NCI-H748 (cell line): ENCODE measurements around the gene ACTL7B.
"Not testable (repeated sequence)": the region's sequence is repeated elsewhere in the genome, so short reads cannot be mapped to it uniquely, and the experiment has no call there.

ENCODE experiments used
- DNase-seq: peaks from one replicate; lab custom pipeline; 2025; ENCODE audit not compliant: unreplicated experiment; lab: John Stamatoyannopoulos, UW

The ACTL7B gene, protein sequence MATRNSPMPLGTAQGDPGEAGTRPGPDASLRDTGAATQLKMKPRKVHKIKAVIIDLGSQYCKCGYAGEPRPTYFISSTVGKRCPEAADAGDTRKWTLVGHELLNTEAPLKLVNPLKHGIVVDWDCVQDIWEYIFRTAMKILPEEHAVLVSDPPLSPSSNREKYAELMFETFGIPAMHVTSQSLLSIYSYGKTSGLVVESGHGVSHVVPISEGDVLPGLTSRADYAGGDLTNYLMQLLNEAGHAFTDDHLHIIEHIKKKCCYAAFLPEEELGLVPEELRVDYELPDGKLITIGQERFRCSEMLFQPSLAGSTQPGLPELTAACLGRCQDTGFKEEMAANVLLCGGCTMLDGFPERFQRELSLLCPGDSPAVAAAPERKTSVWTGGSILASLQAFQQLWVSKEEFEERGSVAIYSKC

DNA sequence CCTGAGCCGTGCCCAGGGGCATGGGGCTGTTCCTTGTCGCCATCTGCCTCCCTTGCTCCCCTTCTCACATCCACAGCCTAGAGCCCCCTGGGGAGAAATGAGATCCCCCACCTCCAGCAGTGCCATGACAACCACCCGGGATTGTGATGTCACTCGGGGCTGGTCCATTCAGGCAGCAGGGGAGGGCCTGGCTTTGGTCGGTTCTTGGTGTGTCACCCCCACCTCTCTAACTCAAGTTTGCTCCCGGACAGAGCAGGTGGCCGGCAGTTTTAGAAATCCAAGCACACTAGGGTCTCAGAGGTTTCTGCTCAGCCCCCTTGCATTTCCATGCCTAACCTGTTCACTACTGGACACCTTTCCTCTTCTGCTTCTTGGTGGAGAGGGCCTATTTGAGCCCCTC is at the start of gene ACTL7B:
ACTL7B (minus strand) TSS at position 99 of the 400 bp plus-strand sequence; CDS start at position 43, 56 bp downstream.
- DNase-seq, result no peak

DNA sequence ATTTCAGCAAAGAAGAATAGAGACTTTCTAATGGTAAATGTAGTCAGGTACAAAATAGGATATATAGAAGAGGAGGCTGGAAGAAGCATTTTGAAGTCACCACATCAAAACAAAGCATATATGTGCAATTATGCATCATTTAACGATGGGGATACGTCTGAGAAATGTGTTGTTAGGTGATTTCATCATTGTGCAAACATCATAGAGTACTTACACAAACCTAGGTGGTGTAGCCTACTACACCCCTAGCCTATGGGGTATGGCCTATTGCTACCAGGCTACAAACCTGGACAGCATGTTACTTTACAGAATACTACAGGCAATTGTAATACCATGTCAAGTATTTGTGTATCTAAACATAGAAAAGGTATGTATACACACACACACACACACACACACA is 49.7 kb upstream of the ACTL7B start:
- DNase-seq, result peak; percentile 35

DNA sequence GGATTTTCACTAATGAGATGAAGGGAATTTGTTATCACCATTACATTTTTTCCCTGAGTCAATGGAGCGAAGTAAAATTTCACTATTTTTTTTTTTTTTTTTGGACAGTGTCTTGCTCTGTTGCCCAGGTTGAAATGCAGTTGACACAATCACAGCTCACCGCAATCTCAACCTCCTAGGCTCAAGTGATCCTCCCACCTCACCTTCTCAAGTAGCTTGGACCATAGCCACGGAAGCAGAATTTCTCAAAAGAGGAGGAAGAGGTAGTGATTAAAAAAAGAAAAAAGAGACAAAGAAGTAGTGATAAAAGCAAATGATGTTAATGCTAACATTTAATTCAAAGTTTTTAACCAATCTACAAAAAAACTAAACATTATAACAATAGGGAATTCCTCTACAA is 48.4 kb upstream of the ACTL7B start:
- DNase-seq, result no peak

DNA sequence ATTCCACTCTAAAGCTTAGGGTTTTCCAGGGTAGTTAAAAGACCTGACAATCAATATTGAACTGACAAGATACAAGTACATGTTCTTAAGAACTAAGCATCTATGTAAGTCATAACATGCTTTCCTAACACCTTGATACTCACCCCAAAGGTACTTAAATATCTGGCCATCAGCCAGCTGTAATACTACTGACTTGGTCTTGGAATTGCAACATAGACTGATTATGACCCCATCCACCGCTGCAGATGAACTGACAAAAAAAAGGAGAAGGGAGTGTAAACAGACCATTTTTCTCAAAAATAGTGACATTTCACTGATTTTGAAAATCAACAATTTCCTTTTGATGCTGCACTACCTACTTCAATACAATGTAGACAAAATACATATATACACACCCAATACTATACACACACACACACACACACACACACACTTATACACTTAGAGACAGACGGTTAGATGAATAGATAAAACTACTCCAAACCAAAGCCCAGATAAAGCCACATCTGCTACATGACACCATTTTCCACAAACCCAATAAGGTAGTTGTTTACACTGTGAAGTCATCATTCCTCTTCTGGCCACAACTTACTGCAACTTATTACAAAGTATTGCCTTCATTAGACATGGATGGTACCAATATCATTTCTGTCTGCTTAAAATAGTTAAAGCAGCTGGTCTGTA is 47.8 kb upstream of the ACTL7B start:
- DNase-seq, result no peak

DNA sequence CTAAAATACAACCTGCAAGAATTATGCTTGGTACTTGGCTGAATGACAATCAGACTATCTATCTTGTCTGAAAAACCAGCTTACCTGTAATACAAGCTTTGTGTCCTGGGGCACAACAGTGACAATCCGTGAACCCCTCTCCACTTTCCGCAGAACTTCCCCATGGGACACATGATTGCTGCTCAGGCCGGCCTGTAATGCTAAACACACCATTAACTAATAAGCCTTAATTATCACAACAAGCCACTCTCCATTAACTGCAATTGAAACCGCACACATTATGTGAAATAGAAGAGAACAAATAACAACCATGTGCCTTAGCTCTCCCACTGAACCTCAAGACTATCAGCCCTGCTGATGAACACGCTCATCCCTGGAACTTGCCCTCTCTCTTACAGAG is 44.4 kb upstream of the ACTL7B start:
- peak; percentile 12 for DNase-seq

DNA sequence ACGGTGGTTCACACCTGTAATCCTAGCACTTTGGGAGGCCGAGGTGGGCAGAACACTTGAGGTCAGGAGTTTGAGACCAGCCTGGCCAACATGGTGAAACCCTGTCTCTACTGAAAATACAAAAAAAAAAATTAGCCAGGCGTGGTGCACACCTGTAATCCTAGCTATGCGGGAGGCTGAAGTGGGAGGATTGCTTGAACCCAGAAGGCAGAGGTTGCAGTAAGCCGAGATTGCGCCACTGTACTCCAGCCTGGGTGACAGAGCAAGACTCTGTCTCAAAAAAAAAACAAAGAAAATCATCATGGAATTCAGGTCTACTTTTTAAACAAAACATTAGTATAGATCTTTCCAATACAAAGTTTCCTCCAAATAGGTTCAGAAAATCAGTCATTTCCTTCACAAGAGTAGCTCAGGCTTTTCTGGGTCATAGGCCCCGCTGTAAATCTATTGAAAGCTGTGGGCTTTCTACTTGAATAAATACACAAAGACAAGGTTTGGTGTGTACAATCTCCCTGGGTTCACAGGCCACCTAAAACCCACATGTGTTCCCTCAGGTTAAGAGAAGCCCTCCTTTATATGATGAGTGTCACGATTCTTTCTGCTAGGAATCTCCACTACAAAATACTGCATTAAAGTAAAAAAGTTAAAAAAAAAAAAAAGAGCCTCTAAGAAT is 43.4 kb upstream of the ACTL7B start:
- not testable (repeated sequence) for DNase-seq

DNA sequence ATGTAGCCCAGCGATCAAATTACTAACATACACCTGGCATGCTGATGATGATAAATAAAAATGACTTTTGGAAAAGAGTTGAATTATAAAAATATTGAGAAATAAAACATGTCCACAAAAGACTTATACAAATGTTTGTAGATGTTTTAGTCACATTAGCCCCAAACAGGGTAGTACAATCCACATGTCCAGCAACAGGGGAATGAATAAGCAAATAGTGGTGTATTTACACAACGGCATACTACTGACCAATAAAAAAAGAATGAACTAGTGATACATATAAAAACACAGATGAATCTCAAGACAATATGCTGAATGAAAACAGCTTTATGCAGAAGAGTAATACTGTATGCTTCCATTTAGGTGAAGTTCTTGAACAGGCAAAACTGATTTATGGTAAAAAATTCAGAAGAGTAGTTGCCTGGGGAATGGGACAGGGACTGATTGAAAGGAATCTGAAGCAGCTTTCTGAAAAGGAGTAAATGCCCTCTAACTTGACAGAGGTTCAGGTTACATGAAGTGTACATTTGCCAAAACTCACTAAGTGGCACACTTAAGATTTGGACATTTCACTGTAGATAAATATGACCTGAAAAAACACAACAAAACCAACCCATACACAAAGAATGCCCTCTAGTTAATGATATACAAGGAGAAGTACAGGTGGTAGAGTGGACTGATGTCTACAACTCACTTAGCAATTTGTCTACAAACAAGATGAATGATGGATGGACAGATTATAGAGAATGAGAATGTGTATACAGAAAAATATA is 41.7 kb upstream of the ACTL7B start:
- no peak for DNase-seq

DNA sequence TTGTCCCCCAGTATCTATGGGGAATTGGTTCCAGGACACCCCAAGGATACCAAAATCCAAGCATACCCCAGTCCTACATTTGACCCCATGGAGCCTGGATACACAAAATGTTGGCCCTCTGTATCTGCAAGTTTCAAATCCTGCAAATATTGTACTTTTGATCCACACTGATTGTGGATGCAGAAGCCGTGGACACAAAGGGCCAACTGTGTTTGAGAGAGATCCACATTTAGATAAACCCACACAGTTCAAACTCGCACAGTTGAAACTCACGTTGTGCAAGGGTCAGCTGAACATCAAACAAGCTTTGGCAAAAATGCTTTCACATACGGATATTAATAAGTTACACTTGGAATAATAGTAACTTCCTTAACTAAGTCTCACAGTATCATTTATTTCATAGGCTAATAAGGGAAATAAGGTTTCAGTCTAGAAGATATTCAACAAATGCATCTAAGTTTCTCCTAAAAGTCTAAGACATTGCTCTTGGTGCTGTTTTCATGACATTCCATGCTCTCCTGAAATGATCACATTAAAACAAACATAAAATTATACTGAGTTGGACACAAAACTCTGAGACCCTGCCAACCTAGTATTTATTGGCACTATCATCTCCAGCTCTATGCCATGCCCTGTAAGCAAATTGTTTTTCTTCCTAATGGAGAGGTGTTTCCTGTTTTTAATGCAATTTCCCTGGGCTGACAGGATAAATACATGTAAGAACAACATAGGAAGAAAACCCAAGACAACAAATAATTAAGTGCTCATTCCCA is 38.6 kb upstream of the ACTL7B start:
- DNase-seq, result no peak

DNA sequence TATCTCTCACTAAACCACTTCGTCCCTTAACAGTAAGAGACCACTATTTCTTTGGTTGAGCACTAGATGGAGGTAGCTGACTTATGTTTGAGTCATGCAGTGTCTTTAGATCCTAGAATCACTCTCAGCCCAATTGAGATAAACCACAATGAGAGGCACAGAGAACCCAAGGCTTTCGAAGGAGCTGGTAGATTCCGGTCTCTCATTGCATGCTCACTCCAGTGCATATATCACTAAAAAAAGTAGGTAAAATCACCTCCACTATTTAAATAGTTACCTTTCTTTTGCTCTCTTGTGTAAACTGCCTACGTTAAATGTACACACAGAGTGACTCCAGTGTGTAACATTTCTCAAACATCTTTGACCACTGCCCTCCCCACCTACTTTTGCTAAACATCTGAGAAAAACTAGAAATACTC is 33.9 kb upstream of the ACTL7B start:
- no peak for DNase-seq

DNA sequence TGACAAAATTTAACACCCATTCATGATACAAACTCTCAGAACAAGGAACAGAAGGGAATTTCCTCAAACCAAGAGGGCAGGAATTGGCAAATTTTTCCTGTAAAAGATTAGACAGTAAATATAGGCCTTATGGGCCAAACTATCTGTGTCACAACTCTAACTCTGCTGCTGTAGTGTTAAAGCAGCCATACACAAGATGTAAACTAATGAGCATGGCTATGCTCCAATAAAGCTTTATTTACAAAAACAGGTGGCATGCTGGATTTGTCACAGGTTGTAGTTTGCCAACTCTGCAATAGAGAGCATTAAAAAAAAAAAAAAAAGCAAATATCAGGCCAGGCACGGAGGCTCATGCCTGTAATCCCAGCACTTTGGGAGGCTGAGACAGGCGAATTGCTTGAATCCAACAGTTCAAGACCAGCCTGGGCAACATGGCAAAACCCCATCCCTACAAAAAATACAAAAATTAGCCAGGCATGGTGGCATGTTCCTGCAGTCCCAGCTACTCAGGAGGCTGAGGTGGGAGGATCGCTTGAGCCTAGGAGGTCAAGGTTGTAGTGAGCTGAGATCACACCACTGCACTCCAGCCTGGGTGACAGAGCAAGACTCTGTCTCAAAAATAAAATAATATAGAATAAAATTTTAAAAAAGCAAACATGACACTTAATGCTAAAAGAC is 30.9 kb upstream of the ACTL7B start:
- DNase-seq, result not testable (repeated sequence)

DNA sequence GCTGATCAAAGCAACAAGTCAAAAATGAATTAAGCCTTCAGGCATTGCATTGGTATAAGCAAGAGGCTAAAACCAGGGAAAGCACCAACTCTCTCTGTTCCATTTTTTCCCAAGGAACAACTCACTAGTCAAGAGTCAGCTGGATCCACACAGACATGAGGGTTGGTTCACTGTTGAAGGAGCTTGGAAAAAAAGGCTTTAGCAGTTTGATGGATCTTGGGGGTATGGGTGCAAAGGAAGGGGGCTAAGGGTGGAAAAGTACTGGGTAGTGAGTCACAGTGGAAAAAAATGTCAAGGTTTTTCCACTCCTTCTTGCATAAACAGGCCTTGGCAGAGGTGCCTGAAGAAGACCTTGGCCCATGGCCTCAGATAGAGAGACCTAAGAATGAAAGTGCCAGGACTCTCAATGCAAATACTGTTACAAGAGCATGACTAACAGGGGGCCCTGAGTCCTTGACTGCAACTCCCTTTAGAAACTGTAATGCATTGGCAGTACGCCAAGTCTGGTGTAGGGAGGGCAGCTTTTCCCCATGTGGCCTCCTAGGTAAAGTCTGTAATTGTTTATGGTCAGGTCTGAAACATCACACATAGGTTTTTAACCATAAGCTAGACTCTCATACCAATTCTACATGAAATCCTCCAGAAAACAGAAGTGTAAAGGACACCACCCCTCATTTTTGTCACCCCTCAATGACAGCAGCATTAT is 30.0 kb upstream of the ACTL7B start:
- DNase-seq, result peak; percentile 92

DNA sequence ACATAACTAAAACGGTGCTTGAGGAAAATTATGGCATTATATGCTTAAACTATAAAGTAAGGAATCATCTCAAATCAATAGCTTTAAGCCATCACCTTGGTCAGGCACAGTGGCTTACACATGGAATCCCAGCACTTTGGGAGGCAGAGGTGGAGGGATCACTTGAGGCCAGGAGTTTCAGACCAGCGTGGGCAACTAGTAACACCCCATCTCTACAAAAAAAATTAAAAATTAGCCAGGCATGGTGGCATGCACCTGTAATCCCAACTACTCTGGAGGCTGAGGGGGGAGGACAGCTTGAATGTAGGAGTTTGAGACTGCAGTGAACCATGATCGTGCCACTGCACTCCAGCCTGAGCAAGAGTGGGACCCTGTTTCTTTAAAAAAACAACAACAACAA is 28.9 kb upstream of the ACTL7B start:
- no peak for DNase-seq

DNA sequence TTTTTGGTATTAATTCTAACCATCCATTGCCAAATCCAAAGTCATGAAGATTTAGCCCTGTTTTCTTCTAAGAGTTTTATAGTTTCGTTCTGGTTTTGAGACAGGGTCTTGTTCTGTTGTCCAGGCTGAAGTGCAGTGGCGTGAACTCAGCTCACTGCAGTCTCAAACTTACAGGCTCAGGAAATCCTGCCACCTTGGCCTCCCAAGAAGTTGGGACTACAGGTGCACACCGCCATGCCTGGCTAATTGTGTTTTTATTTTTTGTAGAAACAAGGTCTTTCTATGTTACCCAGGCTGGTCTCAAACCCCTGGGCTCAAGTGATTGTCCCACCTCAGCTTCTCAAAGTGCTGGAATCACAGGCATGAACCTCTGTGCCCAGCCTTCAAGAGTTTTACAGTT is 27.3 kb upstream of the ACTL7B start:
- DNase-seq, result no peak

DNA sequence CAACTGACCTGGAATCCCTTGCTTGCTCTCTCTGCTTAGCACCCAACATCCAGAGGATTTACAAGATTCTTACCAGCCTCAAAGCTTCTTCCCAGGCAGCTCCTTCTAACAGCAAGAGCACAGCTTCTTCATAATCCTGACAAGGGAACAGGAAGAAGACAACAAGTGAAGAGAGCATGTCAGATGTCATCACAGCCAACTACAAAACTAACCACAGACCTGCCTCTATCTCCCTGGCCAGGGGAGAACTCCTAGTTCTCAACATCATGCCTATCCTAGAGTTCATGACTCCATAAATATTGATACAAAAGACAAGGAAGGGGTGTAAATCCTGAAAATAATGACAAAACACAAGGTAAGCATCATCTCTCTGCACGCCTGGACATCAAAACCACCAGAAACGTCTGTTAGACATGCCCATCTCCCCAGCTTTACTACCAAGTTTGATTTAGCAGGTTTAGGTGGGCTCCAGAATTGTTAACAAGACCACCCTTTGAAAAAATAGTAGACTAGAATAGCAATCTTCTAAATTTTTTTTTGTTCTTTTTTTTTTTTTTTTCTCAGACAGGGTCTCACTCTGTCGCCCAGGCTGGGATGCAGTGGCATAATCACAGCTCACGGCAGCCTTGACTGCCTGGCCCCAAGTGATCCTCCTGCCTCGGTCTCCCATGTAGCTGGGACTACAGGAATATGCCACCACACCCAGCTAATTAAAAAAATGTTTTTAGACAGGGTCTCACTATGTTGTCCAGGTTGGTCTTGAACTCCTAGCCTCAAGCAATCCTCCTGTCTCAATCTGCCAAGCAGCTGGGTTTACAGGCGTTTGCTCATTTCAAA is 26.5 kb upstream of the ACTL7B start:
- no peak for DNase-seq

DNA sequence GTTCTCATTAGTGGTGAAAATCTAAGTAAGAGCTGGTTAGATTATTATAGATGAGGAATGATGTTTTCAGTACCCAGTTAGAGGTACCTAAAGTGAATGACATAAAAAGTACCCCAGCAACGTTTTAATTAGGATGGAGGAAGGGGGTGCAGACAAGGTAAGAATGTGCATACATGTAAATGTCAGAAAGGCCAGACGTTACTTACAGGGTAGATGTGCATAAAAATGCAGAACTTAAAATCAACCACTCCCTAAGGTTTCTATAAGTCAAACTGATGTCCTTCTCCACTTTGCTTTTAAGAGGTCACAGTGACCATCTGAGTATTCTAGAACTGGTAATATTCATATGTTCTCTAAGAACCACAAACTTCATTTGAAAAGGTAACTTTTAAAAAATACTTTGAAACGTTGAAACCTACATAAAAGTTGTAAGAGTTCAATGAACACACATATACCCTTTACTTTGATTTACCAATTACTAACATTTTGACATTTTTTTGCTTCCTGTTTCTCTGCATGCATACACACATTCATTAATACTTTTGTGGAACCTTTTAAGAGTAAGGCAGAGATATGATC is 25.0 kb upstream of the ACTL7B start:
- no peak for DNase-seq

DNA sequence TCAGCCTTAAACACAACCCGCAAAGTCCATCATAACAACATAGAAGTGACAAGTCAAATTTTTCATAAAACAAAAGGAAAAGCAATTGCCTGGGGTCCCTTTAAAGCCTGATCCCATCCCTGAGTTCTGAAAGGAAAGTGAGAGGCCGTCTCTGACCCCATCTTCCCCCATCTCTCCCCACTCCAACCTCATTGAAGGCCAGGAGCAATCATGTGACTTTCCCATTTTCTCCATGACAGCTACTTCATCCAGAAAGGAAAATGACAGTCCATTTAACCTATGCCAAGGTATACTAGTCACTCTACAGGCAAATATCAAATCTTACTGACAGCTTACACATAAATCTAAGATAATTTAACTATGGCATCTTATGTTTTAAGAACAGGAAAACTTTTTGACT is 21.7 kb upstream of the ACTL7B start:
- no peak for DNase-seq

DNA sequence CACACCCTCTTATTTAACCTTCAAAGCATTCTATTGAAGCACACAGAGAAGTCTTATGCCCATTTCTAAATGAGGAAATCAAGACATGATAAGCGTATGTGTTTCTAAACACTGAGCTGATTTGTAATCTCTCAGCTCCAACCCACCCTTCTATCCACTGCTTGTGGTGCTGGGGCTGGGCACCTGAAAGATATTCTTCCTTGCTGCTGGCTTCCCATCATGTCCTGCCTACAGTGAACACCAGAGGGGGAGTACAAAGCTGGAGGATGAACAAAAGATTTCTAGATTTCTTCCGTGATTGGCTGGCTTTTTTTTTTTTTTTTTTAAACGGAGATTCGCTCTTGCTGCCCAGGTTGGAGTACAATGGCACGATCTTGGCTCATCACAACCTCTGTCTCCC is 20.6 kb upstream of the ACTL7B start:
- DNase-seq, result no peak
